ENCODE results near the gene RTRAF.

RTRAF gene

GRCh38 chr14:51996148-51996746, 6.9 kb downstream of the RTRAF start:
- peak; percentile 21 for DNase-seq

- no peak for DNase-seq
These were observed 9.0 kb downstream of the RTRAF start for GRCh38 chr14:51998348-51998747.

GRCh38 chr14:51999084-51999483, 9.7 kb downstream of the RTRAF start:
- DNase-seq = no peak

GRCh38 chr14:52000019-52000582, 10.8 kb downstream of the RTRAF start:
- no peak for DNase-seq

GRCh38 chr14:52000696-52001095, 11.3 kb downstream of the RTRAF start:
- no peak for DNase-seq

- DNase-seq = no peak
These were observed 13.2 kb downstream of the RTRAF start for GRCh38 chr14:52002542-52002941.

GRCh38 chr14:52003324-52003723, 14.0 kb downstream of the RTRAF start:
- no peak for DNase-seq

- no peak for DNase-seq
These were observed 16.3 kb downstream of the RTRAF start for GRCh38 chr14:52005625-52006024.

GRCh38 chr14:52006361-52006760, 17.0 kb downstream of the RTRAF start:
- no peak for DNase-seq

GRCh38 chr14:52007211-52007610, 17.9 kb downstream of the RTRAF start:
- DNase-seq = no peak

GRCh38 chr14:52007637-52008036, 18.3 kb downstream of the RTRAF start:
- no peak for DNase-seq

- no peak for DNase-seq
These were observed 18.8 kb downstream of the RTRAF start for GRCh38 chr14:52008136-52008535.

GRCh38 chr14:52010173-52010693, 20.9 kb downstream of the RTRAF start:
- no peak for DNase-seq

- no peak for DNase-seq
These were observed 22.2 kb downstream of the RTRAF start for GRCh38 chr14:52011523-52011922.

- DNase-seq = no peak
These were observed 23.3 kb downstream of the RTRAF start for GRCh38 chr14:52012635-52013034.

GRCh38 chr14:52013984-52014600, 24.7 kb downstream of the RTRAF start:
- peak; percentile 11 for DNase-seq

- DNase-seq = no peak
These were observed 25.4 kb downstream of the RTRAF start for GRCh38 chr14:52014601-52015267.

GRCh38 chr14:52015411-52016030, 26.2 kb downstream of the RTRAF start:
- DNase-seq = no peak

- DNase-seq = no peak
These were observed 28.9 kb downstream of the RTRAF start for GRCh38 chr14:52018252-52018651.

GRCh38 chr14:52018970-52019369, 29.6 kb downstream of the RTRAF start:
- no peak for DNase-seq

- no peak for DNase-seq
These were observed 30.9 kb downstream of the RTRAF start for GRCh38 chr14:52020161-52020714.

- DNase-seq = no peak
These were observed 31.7 kb downstream of the RTRAF start for GRCh38 chr14:52020866-52021717.

Measured in stimulated activated CD4-positive, alpha-beta T cell treated with anti-CD3 and anti-CD28 coated beads, Interleukin-4, amount 100 ng/mL, for 24 hours (primary cell).